AG04450 (cell line): ENCODE data around the gene ARAP2. TPM values are rescaled to one million over a fixed set of nuclear protein-coding genes. Genes with fewer than 3 reads are reported as not detected.

Experiments used
- CTCF ChIA-PET: fragments of 300-600, 350-600 bp; formaldehyde crosslinking; extraction: SDS; loops from one replicate; lab custom pipeline; 2022; ENCODE audit warnings: antibody characterized with exemption, inconsistent platforms; lab: Charles Lee
- POLR2A ChIA-PET: fragments of 350-600 bp; formaldehyde crosslinking; extraction: SDS; loops from one replicate; lab custom pipeline; 2021; ENCODE audit warnings: antibody characterized with exemption, inconsistent platforms; lab: Yijun Ruan, JAX
- DNase-seq: peaks from one replicate; pipeline ENCODE4 v3.0.0-alpha.2; 2011; ENCODE audit warnings: low read depth, low spot score
- H3K27ac ChIP-seq: one replicate; pipeline ENCODE4 v1.5.1; 2012; ENCODE audit warnings: low read depth, low read length, control low read depth
- H3K27me3 ChIP-seq: one replicate; pipeline ENCODE4 v1.6.0; 2012; ENCODE audit warnings: low read length; ENCODE audit not compliant: control insufficient read depth, insufficient read depth
- H3K4me3 ChIP-seq: 2 replicates; pipeline ENCODE4 v1.5.1; 2011; ENCODE audit warnings: mild to moderate bottlenecking, low read depth, low read length, control low read depth
- H3K9me3 ChIP-seq: 2 replicates; pipeline ENCODE4 v1.5.1; 2012; ENCODE audit warnings: low read length; ENCODE audit not compliant: control insufficient read depth, insufficient read depth
- polyA plus RNA-seq: library from polyadenylated mRNA; depleted of rRNA; stranded (reverse); fragments of >200 nt; gene quantifications from 2 replicates; pipeline ENCODE4 v1.2.3, GENCODE V29; 2011; rRNA removed
- TF ChIP-seq, protein P1 (sequence below): IDR thresholded peaks from 2 replicates; pipeline ENCODE4 v1.5.1; 2011; ENCODE audit warnings: low read depth, low read length, control low read depth, inconsistent platforms

ARAP2 gene
- polyA plus RNA-seq, 1 experiment: 0.11 TPM

DNA sequence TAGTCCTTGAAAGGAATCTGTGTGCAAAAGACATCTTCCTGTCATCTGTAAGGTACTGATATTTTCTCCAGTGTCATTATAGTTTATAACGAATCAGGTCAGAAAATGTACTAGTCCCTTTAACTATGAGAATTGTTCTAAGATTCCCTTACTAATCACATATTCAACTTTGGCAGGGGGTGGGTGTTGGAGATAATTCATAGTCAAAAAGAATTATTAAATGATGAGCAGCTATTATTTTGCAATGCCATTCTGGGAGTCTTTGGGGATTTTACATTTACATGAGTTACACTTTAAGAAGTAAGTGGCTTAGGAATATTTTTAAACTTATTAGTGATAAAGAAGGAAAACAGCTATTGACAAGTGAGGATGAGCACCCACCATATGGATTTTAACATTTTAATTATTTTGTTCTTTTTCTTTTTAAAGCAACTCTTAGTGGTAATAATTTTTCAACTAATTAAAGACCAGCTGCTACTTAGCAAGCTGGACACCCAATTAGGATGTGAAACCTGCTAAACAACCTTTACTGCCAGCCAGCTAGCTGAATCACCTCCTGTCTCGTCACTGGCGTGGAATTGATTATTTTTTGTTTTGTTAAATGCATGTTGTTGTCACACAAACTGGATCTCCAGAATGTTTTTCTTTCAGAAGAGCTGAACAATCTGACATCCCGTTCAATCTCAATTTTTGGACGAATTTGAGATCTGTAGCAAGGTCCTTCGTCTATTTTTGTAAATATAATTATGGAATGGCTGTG is 219.2 kb downstream of the ARAP2 start:
- ChIA-PET POLR2A (no interaction called here), CTCF (no interaction called here)
- H3K9me3 ChIP-seq: peaks cover 2% of the 10 kb centered on the region; the same call in 1 of the 2 replicates
- H3K27me3 ChIP-seq: no peaks in the 10 kb centered on the region
- no peak overlapping the region for H3K27ac ChIP-seq
- no peak for DNase-seq
- no peak overlapping the region for H3K4me3 ChIP-seq
- TF ChIP-seq, protein P1, sequence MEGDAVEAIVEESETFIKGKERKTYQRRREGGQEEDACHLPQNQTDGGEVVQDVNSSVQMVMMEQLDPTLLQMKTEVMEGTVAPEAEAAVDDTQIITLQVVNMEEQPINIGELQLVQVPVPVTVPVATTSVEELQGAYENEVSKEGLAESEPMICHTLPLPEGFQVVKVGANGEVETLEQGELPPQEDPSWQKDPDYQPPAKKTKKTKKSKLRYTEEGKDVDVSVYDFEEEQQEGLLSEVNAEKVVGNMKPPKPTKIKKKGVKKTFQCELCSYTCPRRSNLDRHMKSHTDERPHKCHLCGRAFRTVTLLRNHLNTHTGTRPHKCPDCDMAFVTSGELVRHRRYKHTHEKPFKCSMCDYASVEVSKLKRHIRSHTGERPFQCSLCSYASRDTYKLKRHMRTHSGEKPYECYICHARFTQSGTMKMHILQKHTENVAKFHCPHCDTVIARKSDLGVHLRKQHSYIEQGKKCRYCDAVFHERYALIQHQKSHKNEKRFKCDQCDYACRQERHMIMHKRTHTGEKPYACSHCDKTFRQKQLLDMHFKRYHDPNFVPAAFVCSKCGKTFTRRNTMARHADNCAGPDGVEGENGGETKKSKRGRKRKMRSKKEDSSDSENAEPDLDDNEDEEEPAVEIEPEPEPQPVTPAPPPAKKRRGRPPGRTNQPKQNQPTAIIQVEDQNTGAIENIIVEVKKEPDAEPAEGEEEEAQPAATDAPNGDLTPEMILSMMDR: no peak

DNA sequence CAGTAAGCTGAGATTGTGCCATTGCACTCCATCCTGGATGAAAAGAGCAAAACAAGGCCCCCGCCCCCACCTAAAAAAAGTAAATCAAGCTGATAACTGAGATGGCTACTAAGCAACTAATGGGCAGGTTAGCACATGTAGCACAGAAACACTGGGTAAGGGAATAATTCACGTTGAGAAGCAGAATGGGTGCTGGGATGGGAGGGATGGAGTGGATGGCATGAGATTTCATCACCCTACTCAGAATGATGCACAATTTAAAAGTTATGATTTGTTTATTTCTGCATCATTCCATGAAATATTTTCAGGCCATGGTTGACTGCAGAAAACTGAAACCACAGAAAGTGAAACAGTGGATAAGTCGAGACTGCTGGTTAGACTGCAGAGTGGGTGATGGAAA is 224.0 kb downstream of the ARAP2 start:
- TF ChIP-seq, protein P1: no peak
- POLR2A ChIA-PET: no interaction called here
- CTCF ChIA-PET: no interaction called here
- no peak for DNase-seq
- Histone ChIP-seq H3K4me3 (no peak overlapping the region), H3K27ac (no peak overlapping the region), H3K27me3 (no peaks in the 10 kb centered on the region), H3K9me3 (peaks cover 5% of the 10 kb centered on the region; the same call in 1 of the 2 replicates)

Other genes with a start within 250 kb of the ARAP2 start
- gene DTHD1, start 37.1 kb upstream of the ARAP2 start, polyA plus RNA-seq: not detected in 2 replicates